ENCODE data around the gene CDHR4. TPM values are rescaled to one million over a fixed set of nuclear protein-coding genes. Genes with fewer than 3 reads are reported as not detected.
"Not testable (repeated sequence)": the region's sequence is repeated elsewhere in the genome, so short reads cannot be mapped to it uniquely, and the experiment has no call there.

CDHR4 gene
- total RNA-seq, 2 donors from 2014 or later, result not detected

GRCh38 chr3:49786357-49787181 lies 13.1 kb downstream of the CDHR4 start, which contains the start of gene IP6K1:
IP6K1 (minus strand) TSS chr3:49786542; CDS start chr3:49748040, 38,502 bp downstream.
- intact Hi-C loops (cut with DNase I), result no loop called here
- Histone ChIP-seq H3K27me3 (no peaks in the 10 kb centered on the region), H3K9ac (ENCODE audit: low read depth in 2 of 2, low read length in 2 of 2) (peak within 1 kb of the TSS; percentile 85 to 89)

DNA sequence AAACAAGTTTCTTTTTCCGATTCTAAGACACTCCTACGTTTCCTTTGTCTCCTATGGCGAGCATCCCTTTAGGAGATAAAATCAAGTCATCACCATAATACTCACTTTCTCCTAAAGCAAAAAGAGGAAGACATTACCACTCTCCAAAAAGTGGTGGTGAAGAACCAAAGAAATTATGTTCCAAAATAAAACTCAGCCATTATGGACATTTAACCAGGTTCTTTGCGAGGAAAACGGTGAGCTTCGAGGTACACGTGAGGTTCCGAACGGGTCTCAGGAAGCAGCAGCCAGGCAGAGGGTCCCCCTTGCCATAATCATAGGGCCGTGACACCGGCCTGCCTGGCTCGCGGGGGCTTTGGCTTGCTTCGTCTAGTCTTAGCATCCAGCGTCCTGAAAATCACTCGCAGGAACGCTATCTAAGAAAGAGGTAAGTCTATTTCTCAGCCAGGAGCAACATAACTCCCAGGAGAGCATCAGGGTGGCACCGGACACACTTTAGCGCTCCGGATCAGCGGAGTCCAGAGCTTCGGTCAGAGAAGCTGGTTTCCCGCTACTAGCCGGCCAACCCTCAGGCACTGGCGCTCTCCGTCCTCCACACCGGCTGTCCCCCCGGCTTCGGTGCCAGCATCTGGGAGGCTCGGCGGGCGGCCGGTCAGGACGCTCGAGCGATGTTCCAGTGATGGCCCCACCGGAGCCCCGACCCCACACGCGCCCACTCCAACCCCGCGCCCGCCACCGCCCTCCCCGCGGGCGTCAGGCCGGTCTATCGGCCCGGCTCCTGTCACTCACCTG lies 13.9 kb downstream of the CDHR4 start:
- H3K4me1 ChIP-seq, result no peaks in the 10 kb centered on the region
- peak overlapping the region; percentile 81 for H3K4me3 ChIP-seq
- intact Hi-C loops (cut with DNase I), result no loop called here
- TF ChIP-seq, protein P1, sequence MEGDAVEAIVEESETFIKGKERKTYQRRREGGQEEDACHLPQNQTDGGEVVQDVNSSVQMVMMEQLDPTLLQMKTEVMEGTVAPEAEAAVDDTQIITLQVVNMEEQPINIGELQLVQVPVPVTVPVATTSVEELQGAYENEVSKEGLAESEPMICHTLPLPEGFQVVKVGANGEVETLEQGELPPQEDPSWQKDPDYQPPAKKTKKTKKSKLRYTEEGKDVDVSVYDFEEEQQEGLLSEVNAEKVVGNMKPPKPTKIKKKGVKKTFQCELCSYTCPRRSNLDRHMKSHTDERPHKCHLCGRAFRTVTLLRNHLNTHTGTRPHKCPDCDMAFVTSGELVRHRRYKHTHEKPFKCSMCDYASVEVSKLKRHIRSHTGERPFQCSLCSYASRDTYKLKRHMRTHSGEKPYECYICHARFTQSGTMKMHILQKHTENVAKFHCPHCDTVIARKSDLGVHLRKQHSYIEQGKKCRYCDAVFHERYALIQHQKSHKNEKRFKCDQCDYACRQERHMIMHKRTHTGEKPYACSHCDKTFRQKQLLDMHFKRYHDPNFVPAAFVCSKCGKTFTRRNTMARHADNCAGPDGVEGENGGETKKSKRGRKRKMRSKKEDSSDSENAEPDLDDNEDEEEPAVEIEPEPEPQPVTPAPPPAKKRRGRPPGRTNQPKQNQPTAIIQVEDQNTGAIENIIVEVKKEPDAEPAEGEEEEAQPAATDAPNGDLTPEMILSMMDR (IDR thresholded peaks at IDR 0.05), result no peak
- peak overlapping the region; percentile 91 for H3K27ac ChIP-seq
- H3K9ac ChIP-seq (ENCODE audit: low read depth in 2 of 2, low read length in 2 of 2), result peak overlapping the region; percentile 84 to 89
- no peaks in the 10 kb centered on the region for H3K36me3 ChIP-seq
- no peak for DNase-seq
- no peaks in the 10 kb centered on the region for H3K9me3 ChIP-seq
- H3K27me3 ChIP-seq, result no peaks in the 10 kb centered on the region

More at GRCh38 chr3:49786357-49787181, 13.1 kb downstream of the CDHR4 start, which contains the start of gene IP6K1:
- peak; percentile 100 for DNase-seq
- TF ChIP-seq, protein P1 (IDR thresholded peaks at IDR 0.05), result no peak
- Histone ChIP-seq H3K27ac (peak within 1 kb of the TSS; percentile 91), H3K4me1 (no peaks in the 10 kb centered on the region), H3K36me3 (no peaks in the 10 kb centered on the region), H3K4me3 (peak within 1 kb of the TSS; percentile 81), H3K9me3 (no peaks in the 10 kb centered on the region)

GRCh38 chr3:49782277-49782676 lies 17.4 kb downstream of the CDHR4 start:
- H3K9me3 ChIP-seq; H3K9ac ChIP-seq (ENCODE audit: low read depth in 2 of 2, low read length in 2 of 2); intact Hi-C loops (cut with DNase I); H3K27me3 ChIP-seq; H3K36me3 ChIP-seq; H3K4me3 ChIP-seq; H3K27ac ChIP-seq; H3K4me1 ChIP-seq; DNase-seq: not testable (repeated sequence)

- H3K9ac ChIP-seq (ENCODE audit: low read depth in 2 of 2, low read length in 2 of 2), result no peak overlapping the region
- H3K36me3 ChIP-seq, result no peaks in the 10 kb centered on the region
- no peaks in the 10 kb centered on the region for H3K9me3 ChIP-seq
- TF ChIP-seq, protein P1 (IDR thresholded peaks at IDR 0.05), result no peak
- no peak overlapping the region for H3K4me3 ChIP-seq
- no peaks in the 10 kb centered on the region for H3K27me3 ChIP-seq
- no peaks in the 10 kb centered on the region for H3K4me1 ChIP-seq
- no peak overlapping the region for H3K27ac ChIP-seq
- no peak for DNase-seq
- intact Hi-C loops (cut with DNase I), result no loop called here
Measured at GRCh38 chr3:49781415-49782199, 18.1 kb downstream of the CDHR4 start.

DNA sequence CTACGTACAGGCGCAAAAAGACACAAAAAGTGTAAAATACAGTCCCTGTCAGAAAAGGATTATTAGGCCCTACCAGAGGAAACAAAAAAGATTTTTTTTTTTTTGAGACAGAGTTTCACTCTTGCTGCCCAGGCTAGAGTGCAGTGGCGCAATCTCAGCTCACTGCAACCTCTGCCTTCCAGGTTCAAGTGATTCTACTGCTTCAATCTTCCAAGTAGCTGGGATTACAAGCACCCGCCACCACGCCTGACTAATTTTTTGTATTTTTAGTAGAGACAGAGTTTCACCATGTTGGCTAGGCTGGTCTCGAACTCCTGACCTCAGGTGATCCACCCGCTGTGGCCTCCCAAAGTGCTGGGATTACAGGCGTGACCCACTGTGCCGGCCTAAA lies 18.7 kb downstream of the CDHR4 start:
- H3K27ac ChIP-seq; H3K4me1 ChIP-seq; H3K9me3 ChIP-seq; H3K9ac ChIP-seq (ENCODE audit: low read depth in 2 of 2, low read length in 2 of 2); H3K27me3 ChIP-seq; intact Hi-C loops (cut with DNase I); H3K36me3 ChIP-seq; H3K4me3 ChIP-seq; DNase-seq: not testable (repeated sequence)

All from colonic mucosa (tissue), 4 donors.